ENCODE measurements around the gene ELFN2. TPM values are rescaled to one million over a fixed set of nuclear protein-coding genes. Genes with fewer than 3 reads are reported as not detected.

Gene ELFN2
- total RNA-seq, 1 donor from 2014 or later = 0.97 TPM

DNA sequence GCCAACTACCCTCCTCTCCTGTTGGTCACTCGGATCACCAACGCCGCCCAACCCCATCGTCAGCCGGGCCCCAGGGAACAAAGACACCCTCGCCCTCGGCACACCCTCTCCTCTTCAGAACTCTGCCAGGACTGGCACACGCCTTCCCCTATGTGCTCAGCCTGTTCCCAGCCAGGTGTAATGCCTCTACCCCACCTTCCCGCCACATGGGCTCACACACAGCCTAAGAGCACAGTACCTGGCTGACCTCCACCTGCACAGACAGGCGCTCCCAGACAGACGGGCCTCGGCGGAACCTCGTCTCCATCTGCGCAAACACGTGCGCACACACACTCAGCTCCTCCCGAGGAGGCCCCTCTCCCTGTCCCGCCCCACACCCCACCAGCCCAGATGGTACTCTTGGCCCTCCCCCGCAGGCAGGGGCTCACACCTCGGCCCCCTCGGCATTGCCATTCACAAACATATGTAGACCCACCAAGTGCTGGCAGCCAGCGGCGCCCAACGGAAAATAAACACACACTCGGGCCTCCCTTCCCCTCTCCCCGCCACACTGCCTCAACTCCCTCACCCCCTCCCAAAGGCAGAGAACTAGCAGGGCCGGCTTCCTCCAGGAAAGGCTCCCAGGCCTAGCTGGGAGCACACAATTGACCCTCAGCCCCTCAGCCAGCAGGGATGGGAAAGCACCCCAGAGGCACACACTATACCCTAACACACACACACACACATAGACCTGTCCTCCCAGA is 8.5 kb downstream of the ELFN2 start:
- TF ChIP-seq, protein P1, sequence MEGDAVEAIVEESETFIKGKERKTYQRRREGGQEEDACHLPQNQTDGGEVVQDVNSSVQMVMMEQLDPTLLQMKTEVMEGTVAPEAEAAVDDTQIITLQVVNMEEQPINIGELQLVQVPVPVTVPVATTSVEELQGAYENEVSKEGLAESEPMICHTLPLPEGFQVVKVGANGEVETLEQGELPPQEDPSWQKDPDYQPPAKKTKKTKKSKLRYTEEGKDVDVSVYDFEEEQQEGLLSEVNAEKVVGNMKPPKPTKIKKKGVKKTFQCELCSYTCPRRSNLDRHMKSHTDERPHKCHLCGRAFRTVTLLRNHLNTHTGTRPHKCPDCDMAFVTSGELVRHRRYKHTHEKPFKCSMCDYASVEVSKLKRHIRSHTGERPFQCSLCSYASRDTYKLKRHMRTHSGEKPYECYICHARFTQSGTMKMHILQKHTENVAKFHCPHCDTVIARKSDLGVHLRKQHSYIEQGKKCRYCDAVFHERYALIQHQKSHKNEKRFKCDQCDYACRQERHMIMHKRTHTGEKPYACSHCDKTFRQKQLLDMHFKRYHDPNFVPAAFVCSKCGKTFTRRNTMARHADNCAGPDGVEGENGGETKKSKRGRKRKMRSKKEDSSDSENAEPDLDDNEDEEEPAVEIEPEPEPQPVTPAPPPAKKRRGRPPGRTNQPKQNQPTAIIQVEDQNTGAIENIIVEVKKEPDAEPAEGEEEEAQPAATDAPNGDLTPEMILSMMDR (IDR thresholded peaks at IDR 0.05) = no peak
- DNase-seq (ENCODE audit: extremely low spot score, unreplicated experiment) = no peak
- Mint-ChIP-seq H3K9me3 (ENCODE audit: unreplicated experiment) (no peaks in the 10 kb centered on the region), H3K27ac (ENCODE audit: unreplicated experiment) (no peak overlapping the region), H3K36me3 (ENCODE audit: unreplicated experiment) (no peaks in the 10 kb centered on the region), H3K27me3 (ENCODE audit: unreplicated experiment) (peaks cover 27% of the 10 kb centered on the region), H3K4me1 (ENCODE audit: unreplicated experiment) (peaks cover 7% of the 10 kb centered on the region), H3K4me3 (ENCODE audit: unreplicated experiment) (peak overlapping the region; percentile 44)

DNA sequence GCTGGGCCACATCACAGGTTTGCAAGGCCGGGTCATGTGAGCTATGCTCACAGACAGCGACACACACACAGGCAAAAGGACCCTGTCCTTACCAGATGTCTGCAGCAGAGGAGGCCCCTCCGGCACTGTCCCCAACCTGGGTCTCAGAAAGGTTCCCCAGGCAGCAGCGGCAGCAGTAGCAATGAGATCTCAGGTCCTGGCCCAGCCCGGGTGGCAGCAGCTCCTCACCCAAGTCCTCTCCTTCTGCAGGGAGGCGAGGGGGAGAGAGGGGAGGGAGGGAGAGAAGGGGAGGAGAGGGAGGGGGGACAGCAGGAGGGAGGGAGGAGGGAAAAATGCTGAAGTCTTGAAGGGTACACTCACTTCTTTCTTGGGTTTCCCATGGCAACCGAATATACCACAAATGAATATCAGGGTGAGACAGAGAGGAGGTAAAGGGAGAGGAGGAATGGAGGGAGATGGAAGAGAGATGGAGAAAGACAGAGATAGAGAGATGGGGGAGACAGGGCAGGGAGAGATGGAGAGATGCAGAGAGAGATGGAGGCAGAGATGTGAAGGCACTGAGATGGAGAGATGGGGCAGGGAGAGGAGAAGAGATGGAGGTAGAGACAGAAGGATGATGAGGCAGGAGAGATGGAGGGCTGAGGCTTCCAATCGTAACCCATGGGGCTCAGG is 9.5 kb downstream of the ELFN2 start:
- TF ChIP-seq, protein P1 (IDR thresholded peaks at IDR 0.05) = no peak
- Mint-ChIP-seq H3K4me3 (ENCODE audit: unreplicated experiment) (no peak overlapping the region), H3K9me3 (ENCODE audit: unreplicated experiment) (no peaks in the 10 kb centered on the region), H3K27me3 (ENCODE audit: unreplicated experiment) (peaks cover 27% of the 10 kb centered on the region), H3K27ac (ENCODE audit: unreplicated experiment) (no peak overlapping the region), H3K36me3 (ENCODE audit: unreplicated experiment) (no peaks in the 10 kb centered on the region), H3K4me1 (ENCODE audit: unreplicated experiment) (peaks cover 7% of the 10 kb centered on the region)
- DNase-seq (ENCODE audit: extremely low spot score, unreplicated experiment) = no peak

DNA sequence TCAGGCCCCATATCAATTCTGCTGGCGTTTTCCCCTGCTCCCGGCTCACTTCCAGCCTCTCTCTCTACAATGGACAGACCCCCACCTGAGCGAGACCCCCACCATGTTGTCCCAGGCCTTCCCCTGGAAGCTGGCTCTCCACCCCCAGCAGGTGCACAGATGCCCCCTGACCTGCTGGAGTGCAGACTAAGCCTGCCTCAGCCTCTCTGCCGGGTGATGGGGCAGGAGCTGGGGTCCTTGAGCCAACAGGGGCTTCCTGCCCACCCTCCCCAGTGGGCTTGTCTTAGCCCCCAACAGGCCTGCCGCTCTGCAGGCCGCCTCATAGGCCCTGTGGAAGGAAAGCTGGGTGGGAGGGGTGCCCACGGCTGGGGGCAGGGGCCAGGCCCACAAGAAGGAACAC is 10.0 kb downstream of the ELFN2 start:
- Mint-ChIP-seq H3K36me3 (ENCODE audit: unreplicated experiment) (no peaks in the 10 kb centered on the region), H3K27me3 (ENCODE audit: unreplicated experiment) (peaks cover 27% of the 10 kb centered on the region), H3K4me3 (ENCODE audit: unreplicated experiment) (no peak overlapping the region), H3K9me3 (ENCODE audit: unreplicated experiment) (no peaks in the 10 kb centered on the region), H3K4me1 (ENCODE audit: unreplicated experiment) (peaks cover 7% of the 10 kb centered on the region), H3K27ac (ENCODE audit: unreplicated experiment) (no peak overlapping the region)
- TF ChIP-seq, protein P1 (IDR thresholded peaks at IDR 0.05) = no peak
- no peak for DNase-seq (ENCODE audit: extremely low spot score, unreplicated experiment)

DNA sequence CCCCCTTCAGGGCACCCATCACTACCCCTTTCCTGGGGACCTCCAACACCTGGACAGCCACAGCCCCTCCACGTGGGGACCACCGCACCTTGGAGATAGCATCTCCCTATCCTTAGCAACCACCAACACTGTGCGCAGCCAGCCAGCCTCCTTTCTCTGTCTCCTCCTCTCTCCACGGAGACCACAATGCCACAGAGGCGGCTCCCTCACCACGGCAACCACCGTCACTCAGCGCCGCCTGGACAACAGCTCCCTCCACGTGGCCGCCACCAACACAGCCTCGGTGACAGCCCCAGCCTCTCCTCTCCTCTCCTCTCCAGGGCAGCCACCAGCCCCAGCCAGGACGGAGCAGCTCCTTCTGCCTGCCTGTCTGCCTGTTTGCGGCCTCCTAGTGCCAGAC is 10.5 kb downstream of the ELFN2 start:
- Mint-ChIP-seq H3K9me3 (ENCODE audit: unreplicated experiment) (no peaks in the 10 kb centered on the region), H3K27ac (ENCODE audit: unreplicated experiment) (no peak overlapping the region), H3K36me3 (ENCODE audit: unreplicated experiment) (no peaks in the 10 kb centered on the region), H3K27me3 (ENCODE audit: unreplicated experiment) (peaks cover 27% of the 10 kb centered on the region), H3K4me1 (ENCODE audit: unreplicated experiment) (peaks cover 7% of the 10 kb centered on the region), H3K4me3 (ENCODE audit: unreplicated experiment) (no peak overlapping the region)
- DNase-seq (ENCODE audit: extremely low spot score, unreplicated experiment) = no peak
- TF ChIP-seq, protein P1 (IDR thresholded peaks at IDR 0.05) = no peak

DNA sequence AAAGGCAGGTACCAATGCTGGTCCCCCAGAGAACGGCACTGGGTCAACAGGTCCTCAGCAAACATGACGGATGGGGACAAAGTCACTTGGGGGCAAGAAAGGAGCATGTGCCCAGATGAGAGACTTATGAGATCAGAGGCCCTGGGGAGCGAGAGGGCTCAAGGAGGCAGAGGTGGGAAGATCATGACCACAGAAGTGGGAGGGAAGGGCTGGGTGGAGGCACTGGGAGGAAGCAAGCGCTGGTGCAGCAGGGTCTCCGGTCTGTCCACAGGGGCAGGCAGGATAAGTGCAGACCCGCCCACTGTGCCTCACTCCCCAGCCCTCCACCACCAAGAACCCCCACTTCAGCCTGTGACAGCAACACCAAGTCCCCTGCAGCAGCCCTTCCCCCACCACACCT is 10.9 kb downstream of the ELFN2 start:
- Mint-ChIP-seq H3K9me3 (ENCODE audit: unreplicated experiment) (no peaks in the 10 kb centered on the region), H3K4me1 (ENCODE audit: unreplicated experiment) (peaks cover 7% of the 10 kb centered on the region), H3K27me3 (ENCODE audit: unreplicated experiment) (peaks cover 25% of the 10 kb centered on the region), H3K36me3 (ENCODE audit: unreplicated experiment) (no peaks in the 10 kb centered on the region), H3K4me3 (ENCODE audit: unreplicated experiment) (no peak overlapping the region), H3K27ac (ENCODE audit: unreplicated experiment) (no peak overlapping the region)
- DNase-seq (ENCODE audit: extremely low spot score, unreplicated experiment) = no peak
- TF ChIP-seq, protein P1 (IDR thresholded peaks at IDR 0.05) = no peak

All from osteocyte (in vitro differentiated cells).